MM.1S (cell line): ENCODE results near the gene CYP39A1.

Source experiments
- CTCF ChIP-seq: fragments of 300-600 bp; sonication (generic); IDR thresholded peaks from 2 replicates; pipeline ENCODE4 v1.5.1; 2016; ENCODE audit warnings: antibody characterized with exemption, low read length, mixed read lengths
- EZH2 ChIP-seq: fragments of 300-600 bp; sonication (generic); optimal IDR thresholded peaks from 2 replicates; pipeline ENCODE3; 2017; ENCODE audit warnings: low read depth, mild to moderate bottlenecking, antibody characterized with exemption, low read length, mixed read lengths
- EZH2phosphoT487 ChIP-seq: fragments of 300-600 bp; sonication (generic); IDR thresholded peaks from 2 replicates; pipeline ENCODE4 v1.6.1; 2018; ENCODE audit warnings: antibody characterized with exemption, low read length

- TF ChIP-seq CTCF (no peak), EZH2 (no peak), EZH2phosphoT487 (no peak)
Observed at GRCh38 chr6:46637145-46637544, 15.5 kb downstream of the CYP39A1 start.
